Measurements from ENCODE around the gene HSD11B2. TPM values are rescaled to one million over a fixed set of nuclear protein-coding genes. Genes with fewer than 3 reads are reported as not detected.

The HSD11B2 gene
- total RNA-seq, 1 experiment from 2014 or later = 9.7 TPM

DNA sequence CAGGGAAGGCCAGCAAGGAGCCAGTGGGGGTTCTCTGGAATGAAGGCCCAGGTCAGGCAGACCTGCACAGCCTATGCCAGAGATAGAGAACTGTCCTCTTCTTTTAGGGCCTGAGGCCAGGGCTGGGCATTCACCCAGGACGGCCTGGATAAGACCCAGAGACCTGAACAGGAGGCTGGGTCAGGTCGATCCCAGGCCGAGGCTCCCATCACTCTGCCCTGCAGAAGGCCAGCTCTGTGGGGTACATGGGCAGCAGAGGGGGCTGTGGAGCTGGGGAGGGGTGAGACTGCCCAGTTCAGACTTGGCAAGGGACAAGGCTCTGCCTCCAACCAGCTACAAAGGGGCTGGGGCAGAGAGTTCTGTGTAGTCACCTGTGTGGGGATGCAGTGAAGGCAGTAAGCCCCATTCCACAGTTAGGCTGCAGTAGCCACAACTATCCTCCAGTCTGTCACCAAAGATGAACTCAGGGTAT, 14.6 kb downstream of the HSD11B2 start:
- H3K9ac ChIP-seq (ENCODE audit: low read length) = no peak overlapping the region
- H3K9me2 ChIP-seq (ENCODE audit: insufficient read depth) = no peaks in the 10 kb centered on the region
- RAD21 ChIA-PET (ENCODE audit: low non-redundant PET in 1 of 2, low total read pairs in 2 of 2, uncharacterized antibody in 2 of 2, unreplicated experiment in 2 of 2) = interaction anchor here (0.6 to 1.3 kb wide), 3 partner anchors 14 to 18 kb away, joined by 5 to 6 read pairs (median 5); no protein-coding TSS in a partner anchor
- H4K20me1 ChIP-seq (ENCODE audit: insufficient read depth) = no peaks in the 10 kb centered on the region
- CTCF ChIA-PET = interaction anchor here (0.9 to 3.5 kb wide), 3 partner anchors 11 to 20 kb away, joined by 3 to 41 read pairs (median 9); no protein-coding TSS in a partner anchor
- H3K9me3 ChIP-seq (ENCODE audit: control insufficient read depth in 1 of 2, insufficient read depth in 1 of 2, low read depth in 1 of 2, low read length in 2 of 2) = no peaks in the 10 kb centered on the region
- no TSS peak for BruUV-seq (replicated peaks)
- H3K27ac ChIP-seq (ENCODE audit: low read depth, low read length) = no peak overlapping the region
- intact Hi-C loops (cut with micrococcal nuclease) = no loop called here
- no peaks in the 10 kb centered on the region; a peak in 1 of 4 replicates for H3K36me3 ChIP-seq (ENCODE audit: control insufficient read depth in 1 of 2, insufficient read depth in 2 of 2, low read length in 2 of 2)
- no peaks in the 10 kb centered on the region for H3K79me2 ChIP-seq (ENCODE audit: insufficient read depth, low read length)
- no peak for DNase-seq (ENCODE audit: low read depth, low spot score)
- peaks cover 0 to 3% of the 10 kb centered on the region in 2 experiments; a peak in 1 of 4 replicates for H3K4me1 ChIP-seq (ENCODE audit: control insufficient read depth in 1 of 2, insufficient read depth in 2 of 2, low read length in 2 of 2)
- H3K4me3 ChIP-seq (replicated peaks in 1 of 2; ENCODE audit: low read depth in 1 of 2, low read length in 2 of 2) = no peak overlapping the region
- H3K27me3 ChIP-seq (ENCODE audit: insufficient read depth, low read length) = no peaks in the 10 kb centered on the region
- no peak overlapping the region for H2AFZ ChIP-seq (ENCODE audit: low read depth, low read length, poor library complexity, severe bottlenecking)
- TF ChIP-seq TCF7L2 (IDR thresholded peaks at IDR 0.05; ENCODE audit: borderline replicate concordance, extremely low read depth, insufficient read depth, insufficient read length) (no peak), CBX3 (IDR thresholded peaks at IDR 0.05; ENCODE audit: low read depth) (no peak), CEBPB (IDR thresholded peaks at IDR 0.05; ENCODE audit: low read depth) (no peak), POLR2AphosphoS5 (IDR thresholded peaks at IDR 0.05; ENCODE audit: low read depth, low read length) (no peak)
- no peak overlapping the region for H3K4me2 ChIP-seq (ENCODE audit: low read length)
- no peak for ATAC-seq
- POLR2A ChIA-PET = no interaction called here

DNA sequence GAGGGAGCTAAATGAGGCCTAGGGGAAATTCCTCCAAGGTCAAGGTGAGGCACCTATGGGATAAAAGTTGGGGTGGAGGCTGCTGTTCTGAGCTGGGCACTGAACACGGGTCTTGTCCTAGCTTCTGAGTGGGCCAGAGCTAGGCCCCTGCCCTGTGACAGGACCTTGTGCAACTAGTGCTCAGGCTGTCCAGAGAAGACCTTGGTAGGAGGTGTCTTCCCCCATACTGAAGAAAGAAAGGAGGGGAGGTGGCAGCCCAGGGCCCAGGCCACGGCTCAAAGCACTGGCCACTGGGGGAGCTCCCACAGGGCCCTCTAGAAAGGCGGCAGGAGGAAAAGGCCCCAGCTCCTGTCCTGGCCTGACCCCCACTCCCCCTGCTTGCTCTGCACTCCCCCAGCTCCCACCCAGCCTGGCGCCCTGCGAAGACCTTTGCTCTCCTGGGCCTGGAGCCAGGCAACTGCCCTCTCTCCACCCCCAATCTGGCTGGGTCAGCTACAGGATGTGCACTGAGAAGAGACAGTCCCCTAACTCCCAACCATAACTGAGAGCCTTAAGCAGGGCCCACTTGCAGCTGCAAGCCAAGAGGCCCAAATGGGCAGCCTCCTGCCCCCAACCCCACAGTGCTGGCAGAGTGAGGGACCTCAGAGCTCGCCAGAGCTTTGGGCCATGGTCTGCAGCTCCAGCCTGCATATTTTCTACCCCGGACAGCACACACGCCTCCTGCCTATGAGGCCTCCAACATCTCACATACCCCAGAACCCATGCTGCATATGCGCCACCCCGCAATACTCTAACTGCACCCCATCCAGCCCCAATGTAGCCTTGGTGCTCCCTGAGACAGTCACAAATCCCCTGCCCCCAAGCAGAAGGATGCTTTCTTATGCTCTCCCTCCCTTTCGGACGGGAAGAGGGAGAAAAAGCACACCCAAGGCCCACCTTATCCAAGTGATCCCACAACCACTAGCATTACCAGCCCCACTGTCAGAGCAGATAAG, 15.3 kb downstream of the HSD11B2 start:
- POLR2A ChIA-PET = no interaction called here
- H3K4me2 ChIP-seq (ENCODE audit: low read length) = no peak overlapping the region
- H3K27ac ChIP-seq (ENCODE audit: low read depth, low read length) = no peak overlapping the region
- peaks cover 0 to 3% of the 10 kb centered on the region in 2 experiments; a peak in 1 of 4 replicates for H3K4me1 ChIP-seq (ENCODE audit: control insufficient read depth in 1 of 2, insufficient read depth in 2 of 2, low read length in 2 of 2)
- no peaks in the 10 kb centered on the region for H3K9me3 ChIP-seq (ENCODE audit: control insufficient read depth in 1 of 2, insufficient read depth in 1 of 2, low read depth in 1 of 2, low read length in 2 of 2)
- H3K9me2 ChIP-seq (ENCODE audit: insufficient read depth) = no peaks in the 10 kb centered on the region
- H3K27me3 ChIP-seq (ENCODE audit: insufficient read depth, low read length) = no peaks in the 10 kb centered on the region
- ATAC-seq (no peak), DNase-seq (ENCODE audit: low read depth, low spot score) (no peak)
- CTCF ChIA-PET = interaction anchor here (0.9 to 3.5 kb wide), 6 partner anchors 10 to 186 kb away, joined by 3 to 41 read pairs (median 6); no protein-coding TSS in a partner anchor
- H4K20me1 ChIP-seq (ENCODE audit: insufficient read depth) = no peaks in the 10 kb centered on the region
- intact Hi-C loops (cut with micrococcal nuclease) = no loop called here
- no peaks in the 10 kb centered on the region; a peak in 1 of 4 replicates for H3K36me3 ChIP-seq (ENCODE audit: control insufficient read depth in 1 of 2, insufficient read depth in 2 of 2, low read length in 2 of 2)
- H3K79me2 ChIP-seq (ENCODE audit: insufficient read depth, low read length) = no peaks in the 10 kb centered on the region
- no peak overlapping the region for H3K4me3 ChIP-seq (replicated peaks in 1 of 2; ENCODE audit: low read depth in 1 of 2, low read length in 2 of 2)
- RAD21 ChIA-PET (ENCODE audit: low non-redundant PET in 1 of 2, low total read pairs in 2 of 2, uncharacterized antibody in 2 of 2, unreplicated experiment in 2 of 2) = interaction anchor here (0.6 to 1.3 kb wide), 3 partner anchors 14 to 18 kb away, joined by 5 to 6 read pairs (median 5); no protein-coding TSS in a partner anchor
- BruUV-seq (replicated peaks) = no TSS peak
- H3K9ac ChIP-seq (ENCODE audit: low read length) = no peak overlapping the region
- no peak overlapping the region for H2AFZ ChIP-seq (ENCODE audit: low read depth, low read length, poor library complexity, severe bottlenecking)
- TF ChIP-seq, protein P1, sequence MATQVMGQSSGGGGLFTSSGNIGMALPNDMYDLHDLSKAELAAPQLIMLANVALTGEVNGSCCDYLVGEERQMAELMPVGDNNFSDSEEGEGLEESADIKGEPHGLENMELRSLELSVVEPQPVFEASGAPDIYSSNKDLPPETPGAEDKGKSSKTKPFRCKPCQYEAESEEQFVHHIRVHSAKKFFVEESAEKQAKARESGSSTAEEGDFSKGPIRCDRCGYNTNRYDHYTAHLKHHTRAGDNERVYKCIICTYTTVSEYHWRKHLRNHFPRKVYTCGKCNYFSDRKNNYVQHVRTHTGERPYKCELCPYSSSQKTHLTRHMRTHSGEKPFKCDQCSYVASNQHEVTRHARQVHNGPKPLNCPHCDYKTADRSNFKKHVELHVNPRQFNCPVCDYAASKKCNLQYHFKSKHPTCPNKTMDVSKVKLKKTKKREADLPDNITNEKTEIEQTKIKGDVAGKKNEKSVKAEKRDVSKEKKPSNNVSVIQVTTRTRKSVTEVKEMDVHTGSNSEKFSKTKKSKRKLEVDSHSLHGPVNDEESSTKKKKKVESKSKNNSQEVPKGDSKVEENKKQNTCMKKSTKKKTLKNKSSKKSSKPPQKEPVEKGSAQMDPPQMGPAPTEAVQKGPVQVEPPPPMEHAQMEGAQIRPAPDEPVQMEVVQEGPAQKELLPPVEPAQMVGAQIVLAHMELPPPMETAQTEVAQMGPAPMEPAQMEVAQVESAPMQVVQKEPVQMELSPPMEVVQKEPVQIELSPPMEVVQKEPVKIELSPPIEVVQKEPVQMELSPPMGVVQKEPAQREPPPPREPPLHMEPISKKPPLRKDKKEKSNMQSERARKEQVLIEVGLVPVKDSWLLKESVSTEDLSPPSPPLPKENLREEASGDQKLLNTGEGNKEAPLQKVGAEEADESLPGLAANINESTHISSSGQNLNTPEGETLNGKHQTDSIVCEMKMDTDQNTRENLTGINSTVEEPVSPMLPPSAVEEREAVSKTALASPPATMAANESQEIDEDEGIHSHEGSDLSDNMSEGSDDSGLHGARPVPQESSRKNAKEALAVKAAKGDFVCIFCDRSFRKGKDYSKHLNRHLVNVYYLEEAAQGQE (IDR thresholded peaks at IDR 0.05; ENCODE audit: low read depth) = no peak
- TF ChIP-seq SIN3A (IDR thresholded peaks at IDR 0.05; ENCODE audit: low read depth) = no peak
- TF ChIP-seq EZH2 (IDR thresholded peaks at IDR 0.05) = no peak
- TF ChIP-seq ELF1 (IDR thresholded peaks at IDR 0.05; ENCODE audit: borderline replicate concordance, low read depth) = no peak
- no peak for TF ChIP-seq POLR2AphosphoS5 (IDR thresholded peaks at IDR 0.05; ENCODE audit: low read depth, low read length)
- no peak for TF ChIP-seq SRF (IDR thresholded peaks at IDR 0.05; ENCODE audit: low read depth)
- no peak for TF ChIP-seq JUND (IDR thresholded peaks at IDR 0.05)
- TF ChIP-seq RAD21 (IDR thresholded peaks at IDR 0.05; ENCODE audit: low read depth) = no peak
- no peak for TF ChIP-seq CBX3 (IDR thresholded peaks at IDR 0.05; ENCODE audit: low read depth)
- TF ChIP-seq SP1 (IDR thresholded peaks at IDR 0.05; ENCODE audit: low read depth) = no peak
- no peak for TF ChIP-seq POLR2A (IDR thresholded peaks at IDR 0.05; ENCODE audit: borderline replicate concordance, extremely low read depth, insufficient read depth, insufficient read length)
- no peak for TF ChIP-seq CEBPB (IDR thresholded peaks at IDR 0.05; ENCODE audit: low read depth)
- no peak for TF ChIP-seq EGR1 (IDR thresholded peaks at IDR 0.05; ENCODE audit: low read depth)

All from HCT116 (cell line).